22Rv1 (cell line): ENCODE data around the gene ARHGAP10.
A peak's percentile ranks its signal among the peaks of the same experiment; 100 is the strongest.

ENCODE experiments used
- H3K27ac ChIP-seq: fragments of 450-650 bp; 2 replicates; pipeline ENCODE4 v1.5.1; 2017
- ZFX ChIP-seq: fragments of 450-650 bp; IDR thresholded peaks from 2 replicates; pipeline ENCODE4 v1.6.1; 2017; ENCODE audit warnings: antibody characterized with exemption, borderline replicate concordance
- TF ChIP-seq, protein P1 (sequence below): fragments of 450-650 bp; IDR thresholded peaks from 2 replicates; pipeline ENCODE4 v1.5.1; 2017; ENCODE audit warnings: mild to moderate bottlenecking

ARHGAP10 gene

DNA sequence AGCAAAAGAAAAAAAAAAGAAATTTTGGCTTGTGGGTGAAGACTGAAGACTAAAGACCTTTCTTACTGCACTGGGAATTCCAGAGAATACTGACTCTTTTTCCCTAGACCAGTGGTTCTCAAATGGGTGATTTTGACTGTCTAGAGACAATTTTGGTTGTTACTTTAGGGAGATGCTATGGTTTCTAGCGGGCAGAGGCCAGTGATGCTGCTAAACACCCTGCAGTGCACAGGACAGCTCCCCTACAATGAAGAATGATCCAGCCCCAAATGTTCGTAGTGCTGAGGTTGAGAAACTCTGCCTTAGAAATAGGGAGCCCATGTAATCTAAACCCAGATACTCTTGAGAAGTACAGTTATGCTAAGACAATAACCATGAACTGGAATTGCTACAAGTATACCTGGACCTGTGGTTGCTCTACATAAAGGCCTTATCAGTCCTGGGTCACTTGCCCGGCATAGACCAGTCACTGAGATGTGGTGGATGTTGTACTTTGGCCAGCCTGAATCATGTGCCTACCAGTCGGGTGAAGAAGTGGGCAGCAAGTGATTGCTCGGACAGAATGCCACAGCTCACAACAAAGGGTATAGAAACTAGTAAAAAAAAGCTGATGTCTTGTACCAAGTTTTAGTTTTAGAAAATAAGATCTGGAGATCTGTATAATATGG lies 16.0 kb downstream of the ARHGAP10 start:
- TF ChIP-seq, protein P1, sequence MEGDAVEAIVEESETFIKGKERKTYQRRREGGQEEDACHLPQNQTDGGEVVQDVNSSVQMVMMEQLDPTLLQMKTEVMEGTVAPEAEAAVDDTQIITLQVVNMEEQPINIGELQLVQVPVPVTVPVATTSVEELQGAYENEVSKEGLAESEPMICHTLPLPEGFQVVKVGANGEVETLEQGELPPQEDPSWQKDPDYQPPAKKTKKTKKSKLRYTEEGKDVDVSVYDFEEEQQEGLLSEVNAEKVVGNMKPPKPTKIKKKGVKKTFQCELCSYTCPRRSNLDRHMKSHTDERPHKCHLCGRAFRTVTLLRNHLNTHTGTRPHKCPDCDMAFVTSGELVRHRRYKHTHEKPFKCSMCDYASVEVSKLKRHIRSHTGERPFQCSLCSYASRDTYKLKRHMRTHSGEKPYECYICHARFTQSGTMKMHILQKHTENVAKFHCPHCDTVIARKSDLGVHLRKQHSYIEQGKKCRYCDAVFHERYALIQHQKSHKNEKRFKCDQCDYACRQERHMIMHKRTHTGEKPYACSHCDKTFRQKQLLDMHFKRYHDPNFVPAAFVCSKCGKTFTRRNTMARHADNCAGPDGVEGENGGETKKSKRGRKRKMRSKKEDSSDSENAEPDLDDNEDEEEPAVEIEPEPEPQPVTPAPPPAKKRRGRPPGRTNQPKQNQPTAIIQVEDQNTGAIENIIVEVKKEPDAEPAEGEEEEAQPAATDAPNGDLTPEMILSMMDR = no peak
- TF ChIP-seq ZFX = no peak
- no peak overlapping the region for H3K27ac ChIP-seq

DNA sequence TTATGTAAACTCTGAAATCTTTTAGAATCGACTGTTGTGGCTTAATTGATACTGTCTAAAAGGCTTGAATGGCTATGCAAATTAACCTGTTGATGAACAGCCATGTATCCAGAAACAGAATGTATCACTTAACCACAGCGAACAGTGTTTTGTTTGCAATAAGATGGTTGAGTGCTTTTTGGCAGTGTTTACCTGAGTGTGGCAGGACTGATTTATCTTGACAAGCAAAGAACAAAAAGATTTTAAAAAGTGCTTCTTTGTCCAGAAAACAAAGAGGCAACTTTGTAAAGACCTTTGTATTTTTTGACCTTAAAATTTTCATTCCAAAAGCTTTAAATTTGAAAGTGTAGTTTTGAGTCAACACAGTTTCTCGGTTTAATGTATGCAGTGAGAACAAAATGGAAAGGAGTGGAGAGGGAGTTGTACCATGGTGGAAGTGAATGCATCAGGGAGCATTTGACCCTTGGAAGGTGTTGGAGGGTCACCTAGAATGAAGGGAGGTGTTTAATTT lies 18.0 kb downstream of the ARHGAP10 start:
- no peak for TF ChIP-seq ZFX
- TF ChIP-seq, protein P1 = no peak
- no peak overlapping the region for H3K27ac ChIP-seq

DNA sequence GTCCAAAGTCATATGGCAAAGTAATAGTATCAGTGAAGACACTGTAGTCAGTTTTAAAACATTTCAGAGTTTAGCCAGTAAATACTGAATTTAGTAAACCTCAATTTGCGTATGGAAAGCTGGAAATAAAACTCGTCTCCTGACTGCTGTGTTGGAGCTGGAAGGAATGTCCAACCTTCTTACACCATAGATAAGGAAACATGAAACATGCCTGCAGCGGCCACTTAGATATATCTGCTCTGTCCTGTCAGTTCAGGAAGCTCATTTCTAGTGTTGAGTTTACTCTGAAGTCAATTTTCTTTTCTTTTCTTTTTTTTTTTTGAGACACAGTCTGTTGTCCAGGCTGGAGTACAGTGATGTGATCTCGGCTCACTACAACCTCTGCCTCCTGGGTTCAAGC lies 21.2 kb downstream of the ARHGAP10 start:
- H3K27ac ChIP-seq = no peak overlapping the region
- no peak for TF ChIP-seq ZFX
- TF ChIP-seq, protein P1 = no peak

DNA sequence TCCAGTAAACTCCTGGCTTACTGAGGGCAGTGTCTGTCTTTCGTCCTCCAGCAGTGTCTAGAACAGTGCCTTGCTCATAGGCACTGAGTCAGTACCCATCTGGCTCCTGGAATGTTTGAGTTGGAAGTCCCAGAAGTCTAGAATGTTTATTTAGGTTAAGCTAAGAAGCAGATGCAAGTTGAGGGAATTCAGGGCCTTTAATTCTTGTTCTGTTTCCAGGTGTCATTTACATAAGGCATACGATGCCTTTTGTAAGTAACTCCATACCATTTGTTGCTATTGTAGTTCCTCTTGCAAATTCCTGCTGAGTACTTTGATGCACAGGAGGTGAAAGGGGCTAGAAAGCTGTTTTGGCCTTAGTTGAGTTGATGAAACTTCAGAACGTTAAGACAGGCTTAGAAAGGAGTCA lies 22.2 kb downstream of the ARHGAP10 start:
- no peak for TF ChIP-seq ZFX
- TF ChIP-seq, protein P1 = no peak
- H3K27ac ChIP-seq = no peak overlapping the region

DNA sequence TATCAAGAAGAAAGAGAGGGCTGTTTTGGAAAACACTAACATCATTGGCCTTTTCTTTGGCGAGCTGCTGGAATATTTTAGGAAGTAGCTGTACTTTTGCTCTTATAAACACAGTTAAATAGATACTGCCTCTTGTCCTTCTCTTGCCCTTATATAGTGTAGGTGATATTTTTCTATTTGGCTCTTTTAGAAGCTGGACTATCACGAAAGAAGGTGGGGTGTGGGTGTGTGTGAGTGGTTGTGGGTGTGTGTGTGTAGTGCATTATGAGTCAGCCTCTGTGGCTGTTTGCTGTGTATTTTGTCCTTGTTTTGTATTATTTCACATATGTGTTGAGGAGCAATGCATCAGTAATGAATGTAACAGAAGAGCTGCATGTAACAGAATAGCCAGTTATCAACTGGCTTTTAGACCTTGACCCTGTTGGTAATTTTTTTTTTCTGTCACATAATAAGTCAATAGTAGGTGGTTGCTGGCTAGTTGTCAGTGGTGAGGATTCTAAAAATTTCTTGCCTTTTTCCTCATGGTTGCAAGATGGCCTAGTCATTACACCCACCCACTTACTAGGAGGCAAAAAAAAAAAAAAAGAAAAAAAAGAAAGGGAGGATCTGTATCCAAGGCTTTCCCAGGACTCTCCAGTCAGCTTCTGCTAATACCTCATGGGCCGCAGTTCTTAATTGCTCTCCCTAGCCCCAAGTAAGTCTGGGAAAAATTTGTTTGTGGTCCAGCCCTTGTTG lies 23.8 kb downstream of the ARHGAP10 start:
- no peak for TF ChIP-seq ZFX
- TF ChIP-seq, protein P1 = no peak
- no peak overlapping the region for H3K27ac ChIP-seq

DNA sequence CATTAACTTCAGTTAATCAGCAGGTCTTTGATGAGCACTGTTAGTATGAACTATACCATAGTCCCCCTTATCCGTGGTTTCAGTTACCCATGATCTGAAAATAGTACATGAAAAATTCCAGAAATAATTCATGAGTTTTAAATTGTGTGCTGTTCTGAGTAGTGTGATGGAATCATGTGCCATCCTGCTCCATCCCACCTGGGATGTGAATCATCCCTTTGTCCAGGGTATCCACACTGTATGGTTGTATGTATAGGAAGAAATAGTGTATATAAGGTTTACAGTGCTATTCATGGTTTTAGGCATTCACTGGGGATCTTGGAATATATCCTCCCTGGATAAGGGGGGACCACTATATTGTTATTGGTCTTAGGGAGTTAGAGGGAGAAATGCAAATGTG lies 24.5 kb downstream of the ARHGAP10 start:
- H3K27ac ChIP-seq = no peak overlapping the region
- no peak for TF ChIP-seq ZFX
- TF ChIP-seq, protein P1 = no peak

DNA sequence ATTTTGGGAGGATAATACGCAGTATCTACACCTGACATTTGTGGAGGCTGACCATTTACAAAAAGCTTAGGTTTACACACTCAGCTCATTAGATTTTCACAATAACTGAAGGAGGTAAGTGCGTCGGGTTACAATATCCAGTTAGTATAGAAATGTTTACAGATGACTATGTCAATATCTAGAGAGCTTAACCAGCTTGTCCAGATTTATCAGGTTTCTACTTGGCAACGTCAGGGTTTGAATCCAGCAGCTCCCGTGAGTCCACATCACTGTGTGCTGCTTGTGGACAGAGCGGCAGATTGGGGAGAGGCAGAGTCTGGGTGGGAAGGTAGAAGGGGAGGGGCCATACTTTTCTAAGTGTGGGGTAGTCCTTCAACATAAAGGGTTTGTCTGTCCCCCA lies 28.3 kb downstream of the ARHGAP10 start:
- TF ChIP-seq, protein P1 = no peak
- no peak for TF ChIP-seq ZFX

More for the DNA sequence above, 28.3 kb downstream of the ARHGAP10 start:
- peak overlapping the region; percentile 76 for H3K27ac ChIP-seq
